CD14-positive monocyte (primary cell): ENCODE data around the gene PAK2. TPM values are rescaled to one million over a fixed set of nuclear protein-coding genes. Genes with fewer than 3 reads are reported as not detected.

ENCODE experiments used
- DNase-seq, 3 donors: peaks; one replicate each; pipeline ENCODE4 v3.0.0-alpha.2; 2011 to 2022
- H2AFZ ChIP-seq: 2 replicates; pipeline ENCODE4 v1.6.0; 2012; ENCODE audit warnings: mild to moderate bottlenecking, low read depth, low read length, inconsistent platforms; ENCODE audit not compliant: insufficient read depth, poor library complexity, severe bottlenecking
- H3K27ac ChIP-seq, 2 donors: 1 replicate in 1 of 2; 2 replicates in 1 of 2; pipeline ENCODE4 v1.5.1; 2012 to 2013; ENCODE audit warnings: low read length in 2 of 2, control low read depth in 1 of 2, inconsistent platforms in 1 of 2, low read depth in 1 of 2, mild to moderate bottlenecking in 1 of 2
- H3K27me3 ChIP-seq, 2 donors: one replicate each; pipeline versions ENCODE4 v1.6.0 to v1.6.1; 2011 to 2013; ENCODE audit warnings: low read length in 2 of 2; ENCODE audit not compliant: control insufficient read depth in 2 of 2, insufficient read depth in 2 of 2
- H3K36me3 ChIP-seq, 2 donors: replicated peaks in 1 of 2; 1 replicate in 1 of 2; 2 replicates in 1 of 2; pipeline versions ENCODE4 v1.5.1 to v1.6.1; 2012 to 2013; ENCODE audit warnings: low read length in 2 of 2, control low read depth in 1 of 2, inconsistent platforms in 1 of 2, mild to moderate bottlenecking in 1 of 2; ENCODE audit not compliant: insufficient read depth in 2 of 2, control insufficient read depth in 1 of 2
- H3K4me1 ChIP-seq, 2 donors: 1 replicate in 1 of 2; 2 replicates in 1 of 2; pipeline versions ENCODE4 v1.5.1 to v1.6.1; 2012 to 2013; ENCODE audit warnings: low read length in 2 of 2, control low read depth in 1 of 2, inconsistent platforms in 1 of 2, mild to moderate bottlenecking in 1 of 2, moderate library complexity in 1 of 2; ENCODE audit not compliant: insufficient read depth in 2 of 2, control insufficient read depth in 1 of 2
- H3K4me2 ChIP-seq: replicated peaks from 2 replicates; pipeline ENCODE3; 2012; ENCODE audit warnings: low read length, moderate library complexity, mild to moderate bottlenecking; ENCODE audit not compliant: poor library complexity, severe bottlenecking; ENCODE audit errors: extremely low read depth
- H3K4me3 ChIP-seq, 3 experiments: fragments of 200-600 bp in 1 of 3; sonication (generic) in 1 of 3; replicated peaks in 1 of 3; 1 replicate in 2 of 3; 2 replicates in 1 of 3; pipeline ENCODE4 v1.5.1; 2011 to 2013; ENCODE audit warnings: low read length in 3 of 3, mild to moderate bottlenecking in 3 of 3, control low read depth in 2 of 3, low read depth in 2 of 3, inconsistent platforms in 1 of 3, moderate library complexity in 1 of 3
- H3K79me2 ChIP-seq: 2 replicates; pipeline ENCODE4 v1.6.0; 2012; ENCODE audit warnings: mild to moderate bottlenecking, control low read depth, inconsistent platforms, low read length, moderate library complexity; ENCODE audit not compliant: insufficient read depth
- H3K9ac ChIP-seq: 2 replicates; pipeline ENCODE4 v1.6.0; 2017; ENCODE audit warnings: low read length, mild to moderate bottlenecking; ENCODE audit not compliant: insufficient read depth, poor library complexity, severe bottlenecking
- H3K9me3 ChIP-seq, 2 donors: replicated peaks in 1 of 2; 1 replicate in 1 of 2; 2 replicates in 1 of 2; pipeline versions ENCODE4 v1.5.1 to v1.6.1; 2012 to 2013; ENCODE audit warnings: low read length in 2 of 2, control low read depth in 1 of 2; ENCODE audit not compliant: control insufficient read depth in 1 of 2, insufficient read depth in 1 of 2
- H4K20me1 ChIP-seq: 2 replicates; pipeline ENCODE4 v1.6.0; 2012; ENCODE audit warnings: mild to moderate bottlenecking, low read length, control low read depth, moderate library complexity; ENCODE audit not compliant: insufficient read depth
- H3K27ac Mint-ChIP-seq, 7 donors: one replicate each; pipeline ENCODE4 v1.8.0; 2020; ENCODE audit warnings: mild to moderate bottlenecking in 7 of 7, mixed read lengths in 7 of 7, moderate library complexity in 6 of 7, inconsistent platforms in 2 of 7
- H3K27me3 Mint-ChIP-seq, 3 donors: one replicate each; pipeline ENCODE4 v1.8.0; 2021 to 2022; ENCODE audit warnings: low read depth in 3 of 3, mild to moderate bottlenecking in 3 of 3, mixed read lengths in 3 of 3, moderate library complexity in 3 of 3, inconsistent platforms in 1 of 3
- H3K36me3 Mint-ChIP-seq, 2 donors: one replicate each; pipeline ENCODE4 v1.8.0; 2020; ENCODE audit warnings: mixed read lengths in 2 of 2, inconsistent platforms in 1 of 2, mild to moderate bottlenecking in 1 of 2
- H3K4me1 Mint-ChIP-seq: one replicate; pipeline ENCODE4 v1.8.0; 2020; ENCODE audit warnings: mild to moderate bottlenecking, mixed read lengths
- H3K4me3 Mint-ChIP-seq, 2 donors: one replicate each; pipeline ENCODE4 v1.8.0; 2020; ENCODE audit warnings: mild to moderate bottlenecking in 2 of 2, mixed read lengths in 2 of 2, moderate library complexity in 1 of 2
- H3K9me3 Mint-ChIP-seq, 7 donors: one replicate each; pipeline ENCODE4 v1.8.0; 2020 to 2022; ENCODE audit warnings: mixed read lengths in 7 of 7, mild to moderate bottlenecking in 6 of 7, moderate library complexity in 6 of 7, inconsistent platforms in 2 of 7
- WGBS: methylation state at CpG from one replicate; pipeline ENCODE4 v1.1.5; 2013; ENCODE audit warnings: missing lambda C conversion rate; ENCODE audit not compliant: insufficient coverage; 5-methylcytosine and 5-hydroxymethylcytosine counted together
- intact Hi-C, 2 donors: fragments of 100-400 bp; cut with micrococcal nuclease; formaldehyde crosslinking; loops; one replicate each; pipeline versions ENCODE4 v1.15.0 to v1.15.1; 2023
- polyA plus RNA-seq, 3 donors: library from polyadenylated mRNA; depleted of rRNA in 1 of 3; unstranded in 2 of 3; stranded (reverse) in 1 of 3; fragments of 300-500 nt in 2 of 3; fragments of >200 nt in 1 of 3; fragmentation: Illumina TruSeq in 2 of 3; gene quantifications; 1 replicate in 2 of 3; 2 replicates in 1 of 3; pipeline ENCODE4 v1.2.3, GENCODE V29; 2012 to 2021
- TF ChIP-seq, protein P1 (sequence below): fragments of 200-600 bp; IDR thresholded peaks from one replicate; pipeline ENCODE4 v1.8.0; 2022; ENCODE audit warnings: antibody characterized with exemption, mild to moderate bottlenecking

The PAK2 gene
- polyA plus RNA-seq, 3 donors = 32.4 to 44.2 (median 33.2) TPM

DNA sequence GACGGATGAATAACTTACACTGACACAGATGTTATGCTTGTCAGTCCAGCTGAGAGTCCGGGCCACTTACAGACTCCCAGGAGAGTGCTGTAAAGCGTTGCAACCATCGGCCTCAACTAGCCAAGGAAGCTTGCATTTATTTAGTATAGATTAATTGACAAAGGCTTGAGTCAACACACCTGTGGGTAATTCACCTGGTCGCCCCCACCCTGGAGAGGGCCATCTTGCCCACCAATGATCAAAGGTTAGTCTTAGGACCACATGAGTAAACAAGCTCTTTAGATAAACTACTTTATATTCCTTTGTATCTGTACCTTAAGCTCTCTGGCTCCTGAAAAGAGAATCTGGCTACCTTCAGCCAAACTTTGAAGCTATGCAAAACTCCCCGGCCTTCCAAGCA, 51.0 kb downstream of the PAK2 start:
- H3K36me3 ChIP-seq = peaks cover 36 to 97% of the 10 kb centered on the region in 2 donors
- H3K27me3 ChIP-seq = no peaks in the 10 kb centered on the region
- peaks cover 100% of the 10 kb centered on the region for H4K20me1 ChIP-seq
- no peak overlapping the region for H3K4me3 ChIP-seq
- Mint-ChIP-seq H3K9me3 (peaks cover 0 to 6% (median 1%) of the 10 kb centered on the region in 7 donors), H3K4me3 (no peak overlapping the region), H3K27me3 (no peaks in the 10 kb centered on the region), H3K27ac (no peak overlapping the region), H3K4me1 (peaks cover 4% of the 10 kb centered on the region), H3K36me3 (peaks cover 54 to 82% of the 10 kb centered on the region in 2 donors)
- H3K4me2 ChIP-seq = no peak overlapping the region
- H3K9me3 ChIP-seq = no peaks in the 10 kb centered on the region
- no peak for DNase-seq
- H3K9ac ChIP-seq = no peak overlapping the region
- peaks cover 99% of the 10 kb centered on the region for H3K79me2 ChIP-seq
- H3K4me1 ChIP-seq = no peaks in the 10 kb centered on the region
- TF ChIP-seq, protein P1, sequence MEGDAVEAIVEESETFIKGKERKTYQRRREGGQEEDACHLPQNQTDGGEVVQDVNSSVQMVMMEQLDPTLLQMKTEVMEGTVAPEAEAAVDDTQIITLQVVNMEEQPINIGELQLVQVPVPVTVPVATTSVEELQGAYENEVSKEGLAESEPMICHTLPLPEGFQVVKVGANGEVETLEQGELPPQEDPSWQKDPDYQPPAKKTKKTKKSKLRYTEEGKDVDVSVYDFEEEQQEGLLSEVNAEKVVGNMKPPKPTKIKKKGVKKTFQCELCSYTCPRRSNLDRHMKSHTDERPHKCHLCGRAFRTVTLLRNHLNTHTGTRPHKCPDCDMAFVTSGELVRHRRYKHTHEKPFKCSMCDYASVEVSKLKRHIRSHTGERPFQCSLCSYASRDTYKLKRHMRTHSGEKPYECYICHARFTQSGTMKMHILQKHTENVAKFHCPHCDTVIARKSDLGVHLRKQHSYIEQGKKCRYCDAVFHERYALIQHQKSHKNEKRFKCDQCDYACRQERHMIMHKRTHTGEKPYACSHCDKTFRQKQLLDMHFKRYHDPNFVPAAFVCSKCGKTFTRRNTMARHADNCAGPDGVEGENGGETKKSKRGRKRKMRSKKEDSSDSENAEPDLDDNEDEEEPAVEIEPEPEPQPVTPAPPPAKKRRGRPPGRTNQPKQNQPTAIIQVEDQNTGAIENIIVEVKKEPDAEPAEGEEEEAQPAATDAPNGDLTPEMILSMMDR = no peak
- peak overlapping the region in 1 of 2 donors; percentile 23 for H3K27ac ChIP-seq
- H2AFZ ChIP-seq = no peak overlapping the region
- 100% methylated on average over 3 of the region's 6 CpGs for WGBS
- intact Hi-C loops = no loop called here

DNA sequence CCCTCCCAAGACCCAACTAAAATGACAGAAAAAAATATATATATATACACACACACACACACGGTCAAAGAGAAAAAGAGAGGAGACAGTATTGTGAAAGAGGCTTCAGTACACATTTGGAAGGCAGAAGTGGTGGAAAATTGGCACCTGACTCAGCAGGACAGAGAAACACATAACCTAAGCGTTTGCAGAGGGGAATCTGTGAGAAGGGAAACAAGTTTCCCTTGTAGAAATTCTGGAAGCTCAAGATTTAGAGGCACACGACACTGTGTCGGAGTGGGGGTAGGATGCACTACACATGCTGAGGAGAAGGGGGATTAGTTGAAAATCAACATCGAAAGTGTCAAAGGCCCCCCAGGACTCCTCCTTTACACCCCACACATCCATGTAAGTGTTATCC, 53.1 kb downstream of the PAK2 start:
- TF ChIP-seq, protein P1 = no peak
- no peak overlapping the region for H2AFZ ChIP-seq
- peaks cover 4% of the 10 kb centered on the region for H3K4me1 Mint-ChIP-seq
- peaks cover 46 to 76% of the 10 kb centered on the region in 2 donors for H3K36me3 Mint-ChIP-seq
- peaks cover 99% of the 10 kb centered on the region for H4K20me1 ChIP-seq
- 0% methylated on average over 1 of the region's 5 CpGs for WGBS
- no peaks in the 10 kb centered on the region for H3K4me1 ChIP-seq
- DNase-seq = peak in 1 of 3 donors; percentile 11
- intact Hi-C loops = no loop called here
- H3K4me2 ChIP-seq = no peak overlapping the region
- no peak overlapping the region for H3K9ac ChIP-seq
- peaks cover 99% of the 10 kb centered on the region for H3K79me2 ChIP-seq
- H3K27ac Mint-ChIP-seq = peak overlapping the region in 3 of 7 donors; percentile 12 to 58 (median 38)
- H3K27ac ChIP-seq = peak overlapping the region in 1 of 2 donors; percentile 36
- H3K27me3 ChIP-seq = no peaks in the 10 kb centered on the region
- peaks cover 0 to 2% (median 0%) of the 10 kb centered on the region in 3 donors for H3K27me3 Mint-ChIP-seq
- no peak overlapping the region for H3K4me3 Mint-ChIP-seq
- peaks cover 0 to 6% (median 1%) of the 10 kb centered on the region in 7 donors for H3K9me3 Mint-ChIP-seq
- H3K4me3 ChIP-seq = no peak overlapping the region
- H3K36me3 ChIP-seq = peaks cover 33 to 92% of the 10 kb centered on the region in 2 donors
- H3K9me3 ChIP-seq = no peaks in the 10 kb centered on the region
